ENCODE data around the gene GRM4.

- TF ChIP-seq CTCF (IDR thresholded peaks at IDR 0.05) = no peak
- no peak for TF ChIP-seq EZH2 (IDR thresholded peaks at IDR 0.05)
These were observed 134.6 kb downstream of the GRM4 start for GRCh38 chr6:34011264-34011663.
